ENCODE measurements around the gene ZBED5.

DNA sequence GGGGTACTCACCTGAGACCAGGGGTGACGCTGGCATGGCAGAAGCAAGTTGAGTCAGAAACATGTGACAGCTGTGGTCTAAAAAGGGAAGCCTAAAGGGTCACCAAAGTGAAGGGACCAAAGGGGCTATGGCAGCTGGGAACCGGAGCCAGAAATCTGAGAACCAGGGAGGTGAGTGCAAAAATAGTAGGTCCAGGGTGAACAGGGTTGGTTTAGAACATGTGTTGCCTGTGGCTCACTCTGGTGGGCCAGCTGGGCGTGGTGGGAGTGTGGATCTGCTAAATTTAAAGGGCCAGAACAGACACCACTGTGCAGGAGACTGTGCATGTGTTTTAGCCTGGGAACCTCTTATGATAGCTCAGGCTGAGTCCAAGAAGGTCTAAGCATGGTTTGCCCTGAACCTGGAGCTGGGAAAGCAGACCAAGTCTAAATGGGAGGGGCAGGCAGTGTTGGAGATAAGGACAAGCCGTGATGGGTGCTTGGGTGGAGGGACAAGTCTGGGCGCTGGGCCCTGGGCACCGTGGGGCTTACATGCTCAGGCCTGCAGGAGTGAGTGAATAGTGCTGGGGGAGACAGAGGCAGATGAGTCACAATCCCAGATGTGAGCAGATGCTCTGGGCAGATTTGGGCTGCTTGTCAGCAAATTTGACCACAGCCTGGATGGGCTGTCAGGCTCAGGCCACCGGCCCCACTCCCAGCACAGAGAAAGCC, 41.4 kb upstream of the ZBED5 start:
- TF ChIP-seq POLR2A (IDR thresholded peaks at IDR 0.05) (no peak), CTCF (IDR thresholded peaks at IDR 0.05) (no peak)
